Neural cell (in vitro differentiated cells): Measurements from ENCODE around the gene KLLN.

ENCODE experiments used
- EP300 ChIP-seq: fragments of 450-650 bp; conservative IDR thresholded peaks from 2 replicates; pipeline ENCODE4 v1.6.1; 2014; ENCODE audit warnings: antibody characterized with exemption, mild to moderate bottlenecking, moderate library complexity; ENCODE audit not compliant: poor library complexity, severe bottlenecking
- POLR2AphosphoS5 ChIP-seq: IDR thresholded peaks from 2 replicates; pipeline ENCODE4 v1.6.1; 2012
- RAD21 ChIP-seq: fragments of 450-650 bp; conservative IDR thresholded peaks from 2 replicates; pipeline ENCODE4 v1.6.1; 2014; ENCODE audit warnings: antibody characterized with exemption, mild to moderate bottlenecking, moderate library complexity
- TF ChIP-seq, protein P1 (sequence below): fragments of 450-650 bp; IDR thresholded peaks from 2 replicates; pipeline ENCODE4 v1.5.1; 2014; ENCODE audit warnings: antibody characterized with exemption, mild to moderate bottlenecking, moderate library complexity; ENCODE audit not compliant: poor library complexity, severe bottlenecking

DNA sequence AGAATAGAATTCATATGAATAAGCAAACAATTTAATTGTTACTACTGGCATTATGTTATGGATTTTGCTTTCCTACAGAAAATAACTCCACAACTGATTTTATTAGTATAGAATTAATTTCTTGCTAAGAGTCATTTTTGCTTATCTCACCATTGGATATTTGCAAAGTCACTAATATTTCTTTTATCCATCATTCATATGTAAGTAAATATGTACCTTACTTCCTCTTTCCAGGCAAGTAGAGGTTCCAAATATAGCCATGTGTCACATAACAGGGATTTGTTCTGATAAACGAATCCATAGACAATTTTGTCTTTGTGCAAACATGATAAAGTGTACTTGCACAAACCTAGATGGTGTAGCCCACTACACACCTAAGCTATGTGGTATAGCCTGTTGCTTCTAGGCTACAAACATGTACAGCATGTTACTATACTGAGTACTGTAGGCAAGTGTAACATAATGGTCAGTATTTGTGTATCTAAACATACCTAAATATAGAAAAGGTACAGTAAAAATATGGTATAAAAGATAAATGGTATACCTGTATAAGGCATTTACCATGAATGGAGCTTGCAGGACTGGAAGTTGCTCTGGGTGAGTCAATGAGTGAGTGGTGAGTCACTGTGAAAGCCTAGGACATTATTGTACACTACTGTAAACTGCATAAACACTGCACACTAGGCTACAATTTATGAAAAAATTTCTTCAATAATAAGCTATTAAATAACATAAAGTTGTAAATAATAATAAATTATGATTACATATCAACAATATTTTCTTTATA lies 18.3 kb downstream of the KLLN start:
- TF ChIP-seq, protein P1, sequence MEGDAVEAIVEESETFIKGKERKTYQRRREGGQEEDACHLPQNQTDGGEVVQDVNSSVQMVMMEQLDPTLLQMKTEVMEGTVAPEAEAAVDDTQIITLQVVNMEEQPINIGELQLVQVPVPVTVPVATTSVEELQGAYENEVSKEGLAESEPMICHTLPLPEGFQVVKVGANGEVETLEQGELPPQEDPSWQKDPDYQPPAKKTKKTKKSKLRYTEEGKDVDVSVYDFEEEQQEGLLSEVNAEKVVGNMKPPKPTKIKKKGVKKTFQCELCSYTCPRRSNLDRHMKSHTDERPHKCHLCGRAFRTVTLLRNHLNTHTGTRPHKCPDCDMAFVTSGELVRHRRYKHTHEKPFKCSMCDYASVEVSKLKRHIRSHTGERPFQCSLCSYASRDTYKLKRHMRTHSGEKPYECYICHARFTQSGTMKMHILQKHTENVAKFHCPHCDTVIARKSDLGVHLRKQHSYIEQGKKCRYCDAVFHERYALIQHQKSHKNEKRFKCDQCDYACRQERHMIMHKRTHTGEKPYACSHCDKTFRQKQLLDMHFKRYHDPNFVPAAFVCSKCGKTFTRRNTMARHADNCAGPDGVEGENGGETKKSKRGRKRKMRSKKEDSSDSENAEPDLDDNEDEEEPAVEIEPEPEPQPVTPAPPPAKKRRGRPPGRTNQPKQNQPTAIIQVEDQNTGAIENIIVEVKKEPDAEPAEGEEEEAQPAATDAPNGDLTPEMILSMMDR: no peak
- TF ChIP-seq POLR2AphosphoS5 (no peak), EP300 (no peak), RAD21 (no peak)
